ENCODE data around the gene UBE2E2.

- TF ChIP-seq EP300 (IDR thresholded peaks at IDR 0.05; ENCODE audit: borderline replicate concordance) (no peak), YY1 (IDR thresholded peaks at IDR 0.05; ENCODE audit: low read depth) (no peak), RAD21 (IDR thresholded peaks at IDR 0.05; ENCODE audit: low read depth) (no peak), CREB1 (IDR thresholded peaks at IDR 0.05; ENCODE audit: low read depth) (no peak), ZBTB7A (IDR thresholded peaks at IDR 0.05; ENCODE audit: low read depth) (no peak), TAF1 (IDR thresholded peaks at IDR 0.05; ENCODE audit: low read depth) (no peak), MAX (IDR thresholded peaks at IDR 0.05) (no peak), FOXM1 (IDR thresholded peaks at IDR 0.05; ENCODE audit: borderline replicate concordance, low read depth) (no peak), USF1 (IDR thresholded peaks at IDR 0.05) (no peak), TCF12 (IDR thresholded peaks at IDR 0.05; ENCODE audit: low read depth) (no peak), CEBPB (IDR thresholded peaks at IDR 0.05) (no peak), EGR1 (IDR thresholded peaks at IDR 0.05) (no peak), REST (IDR thresholded peaks at IDR 0.05; ENCODE audit: low read depth) (no peak)
Observed at GRCh38 chr3:23217872-23218554, 14.9 kb downstream of the UBE2E2 start.

Measured in Ishikawa (cell line).